GM12874 (cell line): ENCODE measurements around the gene CYP27A1.

Source experiments
- CTCF ChIP-seq: IDR thresholded peaks from 2 replicates; pipeline ENCODE4 v1.5.1; 2011; ENCODE audit warnings: low read depth, mild to moderate bottlenecking, control low read depth, low read length, moderate library complexity; ENCODE audit not compliant: insufficient read depth

CYP27A1 gene

GRCh38 chr2:218781691-218782527 lies at the start of gene CYP27A1:
Gene CYP27A1 (plus strand): TSS chr2:218782147. CDS start chr2:218782183, 36 bp downstream.
- TF ChIP-seq CTCF = no peak

GRCh38 chr2:218732761-218733158 lies 49.2 kb upstream of the CYP27A1 start:
- no peak for TF ChIP-seq CTCF

GRCh38 chr2:218733171-218734021 lies 48.6 kb upstream of the CYP27A1 start:
- TF ChIP-seq CTCF = no peak

DNA sequence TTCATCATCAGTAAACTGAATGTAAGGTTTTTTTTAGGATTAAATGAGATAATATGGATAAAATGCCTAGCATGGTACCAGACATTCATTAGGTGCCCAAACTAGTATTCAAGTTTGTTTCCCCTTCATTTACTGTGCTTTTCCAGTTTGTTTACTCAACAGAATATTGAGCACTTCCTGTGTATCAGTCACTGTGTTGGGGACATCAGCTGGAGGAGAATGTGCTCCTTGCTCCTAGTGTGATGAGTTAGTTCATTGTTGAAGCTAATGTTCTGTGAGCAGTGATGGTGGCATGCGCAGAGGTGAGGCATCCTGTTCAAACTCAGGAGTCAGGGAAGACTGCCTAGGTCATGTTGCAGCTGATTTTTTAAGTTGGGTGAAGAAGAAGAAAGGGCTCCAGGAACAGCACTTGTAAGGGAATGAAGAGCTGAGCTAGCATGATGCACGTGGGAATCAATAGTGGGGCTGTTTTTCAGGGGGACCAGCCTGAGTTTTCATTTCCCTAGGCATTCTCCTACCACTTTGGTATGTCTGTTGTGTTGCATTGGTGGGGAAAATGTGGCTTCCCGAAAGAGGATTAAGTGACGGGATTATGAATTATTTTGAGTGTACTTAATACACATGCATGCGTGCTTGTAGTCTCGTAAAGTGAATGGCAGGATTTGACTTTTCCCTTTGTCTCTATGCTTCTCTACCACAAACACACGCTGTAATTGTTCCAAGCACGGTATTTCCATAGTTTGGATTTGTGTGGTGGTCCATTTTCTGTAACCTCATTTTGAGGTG lies 47.6 kb upstream of the CYP27A1 start:
- no peak for TF ChIP-seq CTCF

DNA sequence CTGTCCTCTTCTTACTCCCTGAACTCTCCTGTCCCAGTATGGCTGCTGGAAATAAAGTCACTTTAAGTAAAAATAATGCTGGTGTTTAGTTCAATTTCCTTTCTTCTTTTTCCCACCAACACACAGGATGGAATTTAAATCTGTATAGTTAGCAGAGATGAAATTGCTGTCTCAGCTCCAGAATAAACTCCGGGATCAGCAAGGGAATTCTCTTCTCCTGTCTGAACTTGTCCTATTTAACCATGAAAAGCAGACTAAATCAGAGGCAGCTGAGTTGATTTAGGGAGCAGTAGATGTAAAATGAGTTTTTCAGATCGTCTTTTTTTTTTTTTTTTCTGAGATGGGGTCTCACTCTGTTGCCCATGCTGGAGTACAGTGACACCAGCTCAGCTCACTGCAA lies 45.4 kb upstream of the CYP27A1 start:
- TF ChIP-seq CTCF = no peak

GRCh38 chr2:218743068-218743467 lies 38.9 kb upstream of the CYP27A1 start:
- TF ChIP-seq CTCF = no peak

DNA sequence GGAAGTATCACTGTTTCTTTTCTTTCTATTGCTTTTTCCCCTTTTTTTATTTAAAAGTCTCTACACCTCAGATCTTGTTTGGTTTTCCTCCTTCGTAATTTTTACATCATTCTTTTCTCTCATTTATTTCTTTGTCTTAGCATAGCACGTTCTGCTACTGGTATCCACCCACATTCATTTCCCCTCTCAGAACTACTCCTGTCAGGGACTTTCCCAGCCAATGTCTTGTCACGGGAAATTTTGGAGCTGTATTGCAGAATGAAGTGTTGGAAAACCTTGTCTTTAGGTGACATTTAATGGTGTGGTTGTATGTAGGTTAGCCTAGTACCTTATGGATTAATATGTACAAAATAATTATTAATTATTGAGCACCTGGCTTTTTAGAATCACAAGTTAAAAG lies 37.3 kb upstream of the CYP27A1 start:
- no peak for TF ChIP-seq CTCF
